AG09319 (cell line): ENCODE data around the gene NR4A2.
A peak's percentile ranks its signal among the peaks of the same experiment; 100 is the strongest.

Source experiments
- DNase-seq: peaks from one replicate; pipeline ENCODE4 v3.0.0-alpha.2; 2010; ENCODE audit warnings: low read depth; ENCODE audit errors: extremely low read depth
- CTCF ChIP-seq: IDR thresholded peaks from 2 replicates; pipeline ENCODE4 v1.5.1; 2011; ENCODE audit warnings: low read depth, mild to moderate bottlenecking, inconsistent platforms, low read length, moderate library complexity

NR4A2 gene

GRCh38 chr2:156319811-156320485, 12.6 kb downstream of the NR4A2 start:
- DNase-seq, result no peak
- TF ChIP-seq CTCF, result peak; percentile 6

GRCh38 chr2:156317631-156318030, 14.9 kb downstream of the NR4A2 start:
- no peak for DNase-seq
- TF ChIP-seq CTCF, result no peak

GRCh38 chr2:156311976-156312375, 20.5 kb downstream of the NR4A2 start:
- DNase-seq, result no peak
- no peak for TF ChIP-seq CTCF

- TF ChIP-seq CTCF, result no peak
- no peak for DNase-seq
These were observed 21.7 kb downstream of the NR4A2 start for GRCh38 chr2:156310773-156311172.

GRCh38 chr2:156309917-156310316, 22.6 kb downstream of the NR4A2 start:
- DNase-seq, result no peak
- TF ChIP-seq CTCF, result no peak

- TF ChIP-seq CTCF, result no peak
- no peak for DNase-seq
These were observed 23.4 kb downstream of the NR4A2 start for GRCh38 chr2:156309167-156309566.

GRCh38 chr2:156306821-156307220, 25.7 kb downstream of the NR4A2 start:
- no peak for DNase-seq
- no peak for TF ChIP-seq CTCF
